GM23338 (cell line): ENCODE measurements around the gene SHISAL1.

Experiments
- CREB1 ChIP-seq: fragments of 250-450 bp; sonication (Bioruptor Pico); IDR thresholded peaks from 2 replicates; pipeline ENCODE4 v1.5.0; 2020; ENCODE audit warnings: low read depth, mild to moderate bottlenecking, moderate library complexity
- EZH2 ChIP-seq: fragments of 200-600 bp; sonication (generic); IDR thresholded peaks from one replicate; pipeline ENCODE4 v1.8.0; 2017; ENCODE audit warnings: antibody characterized with exemption, mild to moderate bottlenecking, low read depth; ENCODE audit not compliant: unreplicated experiment
- EZH2phosphoT487 ChIP-seq: fragments of 200-600 bp; sonication (generic); IDR thresholded peaks from one replicate; pipeline ENCODE4 v1.8.1; 2018; ENCODE audit warnings: antibody characterized with exemption; ENCODE audit not compliant: unreplicated experiment
- NANOG ChIP-seq: IDR thresholded peaks from 2 replicates; pipeline ENCODE4 v1.6.1; 2016; ENCODE audit warnings: antibody characterized with exemption, borderline replicate concordance
- POLR2AphosphoS5 ChIP-seq: IDR thresholded peaks from 2 replicates; pipeline ENCODE4 v1.6.1; 2016; ENCODE audit warnings: antibody characterized with exemption, low read depth
- TF ChIP-seq, protein P1 (sequence below), 2 experiments: fragments of 200-600 bp in 1 of 2; sonication (generic) in 1 of 2; conservative IDR thresholded peaks; 2 replicates each; pipeline versions ENCODE4 v1.5.1 to v1.6.1; 2016 to 2017; ENCODE audit warnings: antibody characterized with exemption in 2 of 2, low read depth in 2 of 2, mild to moderate bottlenecking in 2 of 2, moderate library complexity in 1 of 2
- TF ChIP-seq, protein P2 (sequence below): IDR thresholded peaks from 2 replicates; pipeline ENCODE4 v1.6.1; 2016; ENCODE audit warnings: antibody characterized with exemption
- TF ChIP-seq, protein P3 (sequence below): IDR thresholded peaks from one replicate; pipeline ENCODE4 v1.6.1; 2018; ENCODE audit warnings: antibody characterized with exemption; ENCODE audit not compliant: unreplicated experiment

DNA sequence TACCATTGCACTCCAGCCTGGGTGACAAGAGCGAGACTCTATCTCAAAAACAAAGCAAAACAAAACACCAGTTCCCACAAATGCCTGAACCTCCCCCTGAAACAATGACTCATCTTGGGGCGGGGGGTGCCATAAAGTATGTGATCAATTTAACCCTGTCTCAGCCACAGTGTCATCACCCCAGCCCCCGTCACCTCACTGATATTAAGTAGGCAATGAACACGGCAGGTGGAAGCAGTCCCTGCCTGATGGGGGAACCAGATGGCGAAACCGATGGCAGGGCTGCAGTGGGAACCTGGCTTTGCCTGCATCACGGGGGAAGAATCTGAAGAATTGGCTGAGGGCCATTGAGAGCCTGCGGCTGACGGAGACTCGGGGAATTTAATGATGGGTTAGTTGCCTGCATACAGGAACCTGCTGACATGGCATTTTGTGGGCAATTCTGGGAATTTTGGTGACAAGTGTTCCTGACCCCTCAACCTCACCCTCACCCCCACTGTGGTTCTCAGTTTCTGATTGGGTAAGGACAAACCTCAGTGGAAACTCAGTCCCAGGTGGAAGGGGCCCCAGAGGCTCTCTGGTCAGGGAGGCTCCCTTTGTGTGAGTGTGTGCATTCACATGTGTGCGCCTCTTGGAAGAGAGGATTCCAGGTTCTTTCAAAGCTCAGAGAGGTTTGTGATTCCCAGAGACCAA is 39.1 kb upstream of the SHISAL1 start:
- TF ChIP-seq, protein P1, sequence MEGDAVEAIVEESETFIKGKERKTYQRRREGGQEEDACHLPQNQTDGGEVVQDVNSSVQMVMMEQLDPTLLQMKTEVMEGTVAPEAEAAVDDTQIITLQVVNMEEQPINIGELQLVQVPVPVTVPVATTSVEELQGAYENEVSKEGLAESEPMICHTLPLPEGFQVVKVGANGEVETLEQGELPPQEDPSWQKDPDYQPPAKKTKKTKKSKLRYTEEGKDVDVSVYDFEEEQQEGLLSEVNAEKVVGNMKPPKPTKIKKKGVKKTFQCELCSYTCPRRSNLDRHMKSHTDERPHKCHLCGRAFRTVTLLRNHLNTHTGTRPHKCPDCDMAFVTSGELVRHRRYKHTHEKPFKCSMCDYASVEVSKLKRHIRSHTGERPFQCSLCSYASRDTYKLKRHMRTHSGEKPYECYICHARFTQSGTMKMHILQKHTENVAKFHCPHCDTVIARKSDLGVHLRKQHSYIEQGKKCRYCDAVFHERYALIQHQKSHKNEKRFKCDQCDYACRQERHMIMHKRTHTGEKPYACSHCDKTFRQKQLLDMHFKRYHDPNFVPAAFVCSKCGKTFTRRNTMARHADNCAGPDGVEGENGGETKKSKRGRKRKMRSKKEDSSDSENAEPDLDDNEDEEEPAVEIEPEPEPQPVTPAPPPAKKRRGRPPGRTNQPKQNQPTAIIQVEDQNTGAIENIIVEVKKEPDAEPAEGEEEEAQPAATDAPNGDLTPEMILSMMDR (conservative IDR thresholded peaks at IDR 0.05; ENCODE audit: low read depth in 2 of 2) = no peak
- TF ChIP-seq EZH2 = no peak
- no peak for TF ChIP-seq NANOG
- TF ChIP-seq, protein P2, sequence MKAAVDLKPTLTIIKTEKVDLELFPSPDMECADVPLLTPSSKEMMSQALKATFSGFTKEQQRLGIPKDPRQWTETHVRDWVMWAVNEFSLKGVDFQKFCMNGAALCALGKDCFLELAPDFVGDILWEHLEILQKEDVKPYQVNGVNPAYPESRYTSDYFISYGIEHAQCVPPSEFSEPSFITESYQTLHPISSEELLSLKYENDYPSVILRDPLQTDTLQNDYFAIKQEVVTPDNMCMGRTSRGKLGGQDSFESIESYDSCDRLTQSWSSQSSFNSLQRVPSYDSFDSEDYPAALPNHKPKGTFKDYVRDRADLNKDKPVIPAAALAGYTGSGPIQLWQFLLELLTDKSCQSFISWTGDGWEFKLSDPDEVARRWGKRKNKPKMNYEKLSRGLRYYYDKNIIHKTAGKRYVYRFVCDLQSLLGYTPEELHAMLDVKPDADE = no peak
- no peak for TF ChIP-seq CREB1
- TF ChIP-seq EZH2phosphoT487 = no peak
- TF ChIP-seq, protein P3, sequence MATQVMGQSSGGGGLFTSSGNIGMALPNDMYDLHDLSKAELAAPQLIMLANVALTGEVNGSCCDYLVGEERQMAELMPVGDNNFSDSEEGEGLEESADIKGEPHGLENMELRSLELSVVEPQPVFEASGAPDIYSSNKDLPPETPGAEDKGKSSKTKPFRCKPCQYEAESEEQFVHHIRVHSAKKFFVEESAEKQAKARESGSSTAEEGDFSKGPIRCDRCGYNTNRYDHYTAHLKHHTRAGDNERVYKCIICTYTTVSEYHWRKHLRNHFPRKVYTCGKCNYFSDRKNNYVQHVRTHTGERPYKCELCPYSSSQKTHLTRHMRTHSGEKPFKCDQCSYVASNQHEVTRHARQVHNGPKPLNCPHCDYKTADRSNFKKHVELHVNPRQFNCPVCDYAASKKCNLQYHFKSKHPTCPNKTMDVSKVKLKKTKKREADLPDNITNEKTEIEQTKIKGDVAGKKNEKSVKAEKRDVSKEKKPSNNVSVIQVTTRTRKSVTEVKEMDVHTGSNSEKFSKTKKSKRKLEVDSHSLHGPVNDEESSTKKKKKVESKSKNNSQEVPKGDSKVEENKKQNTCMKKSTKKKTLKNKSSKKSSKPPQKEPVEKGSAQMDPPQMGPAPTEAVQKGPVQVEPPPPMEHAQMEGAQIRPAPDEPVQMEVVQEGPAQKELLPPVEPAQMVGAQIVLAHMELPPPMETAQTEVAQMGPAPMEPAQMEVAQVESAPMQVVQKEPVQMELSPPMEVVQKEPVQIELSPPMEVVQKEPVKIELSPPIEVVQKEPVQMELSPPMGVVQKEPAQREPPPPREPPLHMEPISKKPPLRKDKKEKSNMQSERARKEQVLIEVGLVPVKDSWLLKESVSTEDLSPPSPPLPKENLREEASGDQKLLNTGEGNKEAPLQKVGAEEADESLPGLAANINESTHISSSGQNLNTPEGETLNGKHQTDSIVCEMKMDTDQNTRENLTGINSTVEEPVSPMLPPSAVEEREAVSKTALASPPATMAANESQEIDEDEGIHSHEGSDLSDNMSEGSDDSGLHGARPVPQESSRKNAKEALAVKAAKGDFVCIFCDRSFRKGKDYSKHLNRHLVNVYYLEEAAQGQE = no peak
- TF ChIP-seq POLR2AphosphoS5 = no peak
